Measurements from ENCODE around the gene SLC10A7.

SLC10A7 gene

DNA sequence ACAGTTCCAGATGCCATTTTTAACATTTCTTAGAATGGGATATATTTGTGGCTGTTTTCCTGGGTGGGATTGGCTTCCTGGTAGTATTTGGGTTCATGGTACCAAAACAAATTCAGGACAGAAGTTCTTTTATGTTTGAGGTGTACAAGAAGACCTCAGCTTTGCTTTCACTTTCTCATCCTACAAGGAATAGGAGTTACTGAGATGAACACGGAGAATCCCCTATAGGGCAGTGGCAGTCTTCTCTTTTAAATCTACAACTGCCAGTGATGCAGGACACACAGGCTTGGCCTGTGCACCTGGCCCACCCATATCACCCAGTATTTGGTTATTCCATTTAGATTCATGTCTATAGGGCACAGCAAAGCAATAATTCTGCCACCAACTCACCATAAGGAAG lies 35.2 kb downstream of the SLC10A7 start:
- Histone ChIP-seq H3F3A (ENCODE audit: control insufficient read depth, insufficient read depth) (no peaks in the 10 kb centered on the region), H3K9me3 (ENCODE audit: control insufficient read depth, insufficient read depth, low read length) (no peaks in the 10 kb centered on the region), H3K4me3 (ENCODE audit: low read length) (no peak overlapping the region), H3K36me3 (ENCODE audit: control insufficient read depth, low read length) (no peaks in the 10 kb centered on the region), H3K79me2 (ENCODE audit: control insufficient read depth, low read length) (no peaks in the 10 kb centered on the region), H3K27me3 (ENCODE audit: control insufficient read depth, low read length) (no peaks in the 10 kb centered on the region), H4K20me1 (ENCODE audit: control insufficient read depth, insufficient read depth, low read depth, low read length) (no peaks in the 10 kb centered on the region), H3K4me2 (ENCODE audit: low read length) (no peak overlapping the region), H3K4me1 (ENCODE audit: control insufficient read depth, low read length) (no peaks in the 10 kb centered on the region), H3K27ac (ENCODE audit: low read depth, low read length) (no peak overlapping the region), H3K9me2 (replicated peaks; ENCODE audit: control insufficient read depth, low read length) (no peaks in the 10 kb centered on the region)
- TF ChIP-seq, protein P1, sequence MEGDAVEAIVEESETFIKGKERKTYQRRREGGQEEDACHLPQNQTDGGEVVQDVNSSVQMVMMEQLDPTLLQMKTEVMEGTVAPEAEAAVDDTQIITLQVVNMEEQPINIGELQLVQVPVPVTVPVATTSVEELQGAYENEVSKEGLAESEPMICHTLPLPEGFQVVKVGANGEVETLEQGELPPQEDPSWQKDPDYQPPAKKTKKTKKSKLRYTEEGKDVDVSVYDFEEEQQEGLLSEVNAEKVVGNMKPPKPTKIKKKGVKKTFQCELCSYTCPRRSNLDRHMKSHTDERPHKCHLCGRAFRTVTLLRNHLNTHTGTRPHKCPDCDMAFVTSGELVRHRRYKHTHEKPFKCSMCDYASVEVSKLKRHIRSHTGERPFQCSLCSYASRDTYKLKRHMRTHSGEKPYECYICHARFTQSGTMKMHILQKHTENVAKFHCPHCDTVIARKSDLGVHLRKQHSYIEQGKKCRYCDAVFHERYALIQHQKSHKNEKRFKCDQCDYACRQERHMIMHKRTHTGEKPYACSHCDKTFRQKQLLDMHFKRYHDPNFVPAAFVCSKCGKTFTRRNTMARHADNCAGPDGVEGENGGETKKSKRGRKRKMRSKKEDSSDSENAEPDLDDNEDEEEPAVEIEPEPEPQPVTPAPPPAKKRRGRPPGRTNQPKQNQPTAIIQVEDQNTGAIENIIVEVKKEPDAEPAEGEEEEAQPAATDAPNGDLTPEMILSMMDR (IDR thresholded peaks at IDR 0.05; ENCODE audit: low read depth, low read length, poor library complexity, severe bottlenecking) = no peak
- TF ChIP-seq EZH2phosphoT487 (IDR thresholded peaks at IDR 0.05; ENCODE audit: borderline replicate concordance, low read length) = no peak

DNA sequence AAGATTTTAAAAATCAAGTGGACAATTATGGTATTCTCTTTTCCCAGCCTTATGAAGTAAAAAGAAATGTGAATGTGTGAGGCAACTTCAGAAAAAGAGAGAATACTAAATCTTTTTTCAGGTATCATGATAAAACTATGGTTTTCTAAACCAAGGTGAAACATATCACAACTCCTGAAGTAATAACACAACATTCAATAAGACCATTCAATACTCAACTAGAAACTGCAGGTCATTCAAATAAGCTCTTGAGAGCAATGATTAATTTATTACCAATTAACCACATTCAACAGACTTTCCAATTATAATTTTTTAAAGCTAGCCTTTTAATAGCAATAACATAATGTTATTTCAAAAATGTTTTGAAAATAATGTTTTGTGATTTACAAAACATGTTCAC lies 35.8 kb downstream of the SLC10A7 start:
- Histone ChIP-seq H3K27ac (ENCODE audit: low read depth, low read length) (no peak overlapping the region), H3K9me3 (ENCODE audit: control insufficient read depth, insufficient read depth, low read length) (no peaks in the 10 kb centered on the region), H3K36me3 (ENCODE audit: control insufficient read depth, low read length) (no peaks in the 10 kb centered on the region), H4K20me1 (ENCODE audit: control insufficient read depth, insufficient read depth, low read depth, low read length) (no peaks in the 10 kb centered on the region), H3K4me2 (ENCODE audit: low read length) (no peak overlapping the region), H3K79me2 (ENCODE audit: control insufficient read depth, low read length) (no peaks in the 10 kb centered on the region), H3K9me2 (replicated peaks; ENCODE audit: control insufficient read depth, low read length) (no peaks in the 10 kb centered on the region), H3K4me1 (ENCODE audit: control insufficient read depth, low read length) (no peaks in the 10 kb centered on the region), H3F3A (ENCODE audit: control insufficient read depth, insufficient read depth) (no peaks in the 10 kb centered on the region), H3K4me3 (ENCODE audit: low read length) (no peak overlapping the region), H3K27me3 (ENCODE audit: control insufficient read depth, low read length) (no peaks in the 10 kb centered on the region)
- no peak for TF ChIP-seq EZH2phosphoT487 (IDR thresholded peaks at IDR 0.05; ENCODE audit: borderline replicate concordance, low read length)
- TF ChIP-seq, protein P1 (IDR thresholded peaks at IDR 0.05; ENCODE audit: low read depth, low read length, poor library complexity, severe bottlenecking) = no peak

DNA sequence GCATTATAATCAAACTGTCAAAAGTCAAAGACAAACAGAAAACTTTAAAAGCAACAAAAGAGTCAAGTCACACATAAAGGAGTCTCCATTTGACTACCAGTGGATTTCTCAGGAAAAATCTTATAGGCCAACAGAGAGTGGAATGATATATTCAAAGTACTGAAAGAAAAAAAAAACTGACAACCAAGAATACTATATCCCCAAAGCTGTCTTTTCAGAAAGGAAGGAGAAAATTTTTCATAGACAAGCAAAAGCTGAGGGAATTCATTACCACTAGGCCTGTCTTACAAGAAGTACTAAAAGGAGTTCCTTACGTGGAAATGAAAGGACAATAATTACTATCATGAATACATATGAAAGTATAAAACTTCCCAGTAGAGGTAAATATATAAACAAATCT lies 39.0 kb downstream of the SLC10A7 start:
- H3K79me2 ChIP-seq (ENCODE audit: control insufficient read depth, low read length) = no peaks in the 10 kb centered on the region
- TF ChIP-seq, protein P1 (IDR thresholded peaks at IDR 0.05; ENCODE audit: low read depth, low read length, poor library complexity, severe bottlenecking) = no peak
- no peak for TF ChIP-seq EZH2phosphoT487 (IDR thresholded peaks at IDR 0.05; ENCODE audit: borderline replicate concordance, low read length)
- no peaks in the 10 kb centered on the region for H3K9me3 ChIP-seq (ENCODE audit: control insufficient read depth, insufficient read depth, low read length)
- no peaks in the 10 kb centered on the region for H3K27me3 ChIP-seq (ENCODE audit: control insufficient read depth, low read length)
- H3K4me1 ChIP-seq (ENCODE audit: control insufficient read depth, low read length) = no peaks in the 10 kb centered on the region
- no peaks in the 10 kb centered on the region for H4K20me1 ChIP-seq (ENCODE audit: control insufficient read depth, insufficient read depth, low read depth, low read length)
- H3K27ac ChIP-seq (ENCODE audit: low read depth, low read length) = no peak overlapping the region
- no peaks in the 10 kb centered on the region for H3K9me2 ChIP-seq (replicated peaks; ENCODE audit: control insufficient read depth, low read length)
- H3K4me3 ChIP-seq (ENCODE audit: low read length) = no peak overlapping the region
- H3F3A ChIP-seq (ENCODE audit: control insufficient read depth, insufficient read depth) = no peaks in the 10 kb centered on the region
- H3K4me2 ChIP-seq (ENCODE audit: low read length) = no peak overlapping the region
- H3K36me3 ChIP-seq (ENCODE audit: control insufficient read depth, low read length) = no peaks in the 10 kb centered on the region

DNA sequence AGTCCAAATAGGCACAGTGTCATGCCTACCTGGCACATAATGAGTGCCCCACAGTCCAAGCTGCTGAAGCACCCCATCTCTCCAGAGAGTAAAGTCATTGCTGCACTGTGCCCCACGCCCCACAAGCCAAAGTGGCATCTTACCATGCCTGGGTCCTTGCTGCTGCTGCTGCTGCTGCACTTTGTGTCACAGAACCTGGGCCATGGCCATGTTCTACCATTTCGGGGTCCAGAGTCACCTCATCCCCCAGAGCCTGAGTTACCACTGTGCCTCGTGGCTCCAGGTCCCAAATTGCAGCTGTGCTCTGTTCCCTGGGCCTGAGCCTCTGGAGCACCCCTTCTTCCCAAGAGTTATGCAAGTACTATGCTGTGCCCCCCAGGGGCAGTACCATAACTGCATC lies 40.5 kb downstream of the SLC10A7 start:
- Histone ChIP-seq H3K9me2 (replicated peaks; ENCODE audit: control insufficient read depth, low read length) (no peaks in the 10 kb centered on the region), H3K36me3 (ENCODE audit: control insufficient read depth, low read length) (no peaks in the 10 kb centered on the region), H3K27me3 (ENCODE audit: control insufficient read depth, low read length) (no peaks in the 10 kb centered on the region), H3K4me1 (ENCODE audit: control insufficient read depth, low read length) (no peaks in the 10 kb centered on the region), H3K4me3 (ENCODE audit: low read length) (no peak overlapping the region), H3K9me3 (ENCODE audit: control insufficient read depth, insufficient read depth, low read length) (no peaks in the 10 kb centered on the region), H3K27ac (ENCODE audit: low read depth, low read length) (no peak overlapping the region), H3K4me2 (ENCODE audit: low read length) (no peak overlapping the region), H4K20me1 (ENCODE audit: control insufficient read depth, insufficient read depth, low read depth, low read length) (no peaks in the 10 kb centered on the region), H3K79me2 (ENCODE audit: control insufficient read depth, low read length) (no peaks in the 10 kb centered on the region), H3F3A (ENCODE audit: control insufficient read depth, insufficient read depth) (no peaks in the 10 kb centered on the region)
- TF ChIP-seq EZH2phosphoT487 (IDR thresholded peaks at IDR 0.05; ENCODE audit: borderline replicate concordance, low read length) = no peak
- TF ChIP-seq, protein P1 (IDR thresholded peaks at IDR 0.05; ENCODE audit: low read depth, low read length, poor library complexity, severe bottlenecking) = no peak

Data from DOHH2 (cell line).